NOMO-1 (cell line): Measurements from ENCODE around the gene KIFC3.
A peak's percentile ranks its signal among the peaks of the same experiment; 100 is the strongest.
"Not testable (repeated sequence)": the region's sequence is repeated elsewhere in the genome, so short reads cannot be mapped to it uniquely, and the experiment has no call there.

Experiments
- DNase-seq, 2 experiments: peaks; one replicate each; lab custom pipeline; 2025; ENCODE audit not compliant: unreplicated experiment in 2 of 2; lab: John Stamatoyannopoulos, UW

KIFC3 gene

GRCh38 chr16:57743458-57743857 is 58.8 kb downstream of the KIFC3 start:
- no peak for DNase-seq

GRCh38 chr16:57742543-57742942 is 59.7 kb downstream of the KIFC3 start:
- no peak for DNase-seq

DNA sequence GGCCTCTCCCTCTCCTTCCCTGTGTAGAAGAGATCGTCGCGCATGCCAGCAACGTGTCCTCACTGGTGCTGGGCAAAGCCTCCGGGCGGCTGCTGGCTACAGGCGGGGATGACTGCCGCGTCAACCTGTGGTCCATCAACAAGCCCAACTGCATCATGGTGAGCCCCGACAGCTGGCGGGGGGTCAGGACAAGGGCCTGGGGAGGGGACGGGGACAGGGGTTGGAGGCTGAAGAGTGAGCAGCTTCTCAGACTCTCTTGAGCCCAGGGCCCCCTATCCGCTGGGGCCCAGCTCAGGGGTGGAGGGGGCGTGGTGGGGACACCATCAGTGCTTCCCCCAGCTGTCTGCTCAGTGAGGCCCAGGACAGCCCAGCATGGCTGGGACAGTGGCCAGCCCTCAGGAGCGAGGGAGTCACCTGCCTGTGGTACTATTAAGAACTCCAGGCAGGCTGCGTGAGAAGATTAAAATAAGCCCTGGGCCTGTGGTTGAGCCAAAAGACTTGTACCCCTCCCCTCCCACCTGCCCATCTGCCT is 60.6 kb downstream of the KIFC3 start:
- no peak for DNase-seq

DNA sequence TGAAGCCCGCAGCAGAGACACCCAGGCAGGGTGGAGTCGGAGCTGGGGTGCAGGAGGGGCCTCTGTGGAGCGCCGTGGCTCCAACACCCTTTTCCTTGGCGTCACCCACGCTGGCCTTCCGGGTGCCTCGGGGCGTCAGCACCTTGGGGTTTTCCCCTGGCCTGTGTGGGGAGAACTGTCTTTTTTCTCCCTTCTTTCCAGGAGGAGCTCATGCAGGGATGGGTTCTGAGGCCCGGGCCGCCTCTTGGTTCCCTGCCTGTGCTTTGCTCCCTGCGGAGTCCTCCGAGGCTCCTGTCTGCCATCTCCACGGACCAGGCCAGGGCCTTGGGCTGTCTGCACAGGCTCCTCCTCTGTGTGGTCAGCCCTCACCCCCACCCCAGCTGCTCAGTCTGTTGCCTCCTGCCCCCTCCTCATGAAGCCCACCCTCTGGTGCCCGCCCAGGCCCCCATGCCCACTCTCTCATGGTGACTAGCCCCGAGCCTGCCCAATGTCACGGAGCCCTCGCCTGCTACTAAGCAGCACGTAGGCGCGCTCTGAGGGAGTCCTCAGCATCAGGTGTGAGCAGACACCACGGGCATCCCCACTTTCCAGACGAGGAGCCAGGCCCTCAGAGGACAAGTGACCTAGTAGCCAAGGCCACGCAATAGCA is 61.7 kb downstream of the KIFC3 start:
- DNase-seq: no peak

- DNase-seq: no peak
These were observed 62.4 kb downstream of the KIFC3 start for GRCh38 chr16:57739756-57740422.

GRCh38 chr16:57738844-57739243 is 63.4 kb downstream of the KIFC3 start:
- DNase-seq: no peak

GRCh38 chr16:57736419-57737351 is 65.6 kb downstream of the KIFC3 start:
- peak; percentile 25 to 29 for DNase-seq

DNA sequence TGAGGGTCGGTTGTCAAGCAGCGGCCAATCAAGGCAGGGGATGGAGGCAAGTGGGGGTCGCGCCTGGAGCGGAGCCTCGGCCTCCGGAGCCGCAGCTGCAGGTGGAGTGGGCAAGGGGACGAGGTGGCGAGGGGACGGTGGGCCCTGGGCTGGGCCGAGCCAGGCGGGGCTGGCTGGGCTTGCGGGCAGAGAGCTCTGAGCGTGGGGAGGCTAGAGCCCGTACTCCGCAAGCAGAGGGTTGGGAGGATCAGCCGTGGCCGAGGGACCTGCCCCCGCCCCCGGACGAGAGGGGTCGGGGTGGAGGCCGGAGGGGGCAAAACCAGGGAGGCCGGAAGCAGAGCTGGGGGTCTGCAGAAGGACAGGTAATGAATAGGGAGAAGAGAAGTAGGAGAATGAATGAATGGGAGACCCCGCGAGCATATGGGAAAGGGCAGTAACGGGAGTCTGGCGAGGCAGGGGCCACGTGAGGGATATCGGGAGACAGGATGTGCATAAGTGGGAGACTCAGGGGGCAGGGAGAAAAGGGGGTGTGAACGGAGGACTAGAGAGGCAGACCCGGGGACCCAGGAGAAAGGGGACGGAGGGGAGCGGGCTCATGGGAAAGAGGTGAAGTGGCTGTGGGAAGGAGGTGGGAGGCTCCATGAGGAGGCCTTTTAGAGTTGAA is 66.4 kb downstream of the KIFC3 start, which contains the start of gene KATNB1:
Gene KATNB1 (plus strand): TSS at position 16 of the 664 bp plus-strand sequence. CDS start 1,474 bp downstream, outside the sequence.
- DNase-seq: no peak

GRCh38 chr16:57734925-57735754 is 67.2 kb downstream of the KIFC3 start:
- DNase-seq: peak; percentile 99 to 100

DNA sequence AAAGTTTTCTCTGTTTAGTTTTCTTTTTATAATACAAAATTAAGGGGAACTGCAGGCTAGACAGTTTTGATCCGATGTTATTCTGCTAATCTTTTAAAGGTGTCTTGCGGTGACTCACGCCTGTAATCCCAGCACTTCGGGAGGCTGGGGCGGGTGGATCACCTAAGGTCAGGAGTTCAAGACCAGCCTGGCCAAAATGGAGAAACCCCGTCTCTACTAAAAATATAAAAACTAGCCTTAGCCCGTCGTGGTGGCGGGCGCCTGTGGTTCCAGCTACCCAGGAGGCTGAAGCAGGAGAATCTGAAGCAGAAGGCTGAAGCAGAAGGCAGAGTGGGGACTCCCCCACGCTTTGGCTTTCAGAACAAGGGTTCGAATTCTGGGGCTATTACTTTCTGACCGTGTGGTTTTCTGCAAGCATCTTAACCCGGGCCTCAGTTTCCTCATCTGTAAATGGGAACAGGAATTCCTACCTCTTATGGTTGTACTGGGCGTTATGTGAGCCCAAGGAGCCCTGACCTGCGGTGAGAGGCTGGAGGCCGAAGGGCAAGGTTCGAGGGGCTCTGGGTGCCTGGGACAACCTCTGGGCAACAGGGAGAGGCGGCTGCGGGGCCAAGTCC is 67.9 kb downstream of the KIFC3 start:
- no peak for DNase-seq

- DNase-seq: no peak
These were observed 69.6 kb downstream of the KIFC3 start for GRCh38 chr16:57732714-57733113.

DNA sequence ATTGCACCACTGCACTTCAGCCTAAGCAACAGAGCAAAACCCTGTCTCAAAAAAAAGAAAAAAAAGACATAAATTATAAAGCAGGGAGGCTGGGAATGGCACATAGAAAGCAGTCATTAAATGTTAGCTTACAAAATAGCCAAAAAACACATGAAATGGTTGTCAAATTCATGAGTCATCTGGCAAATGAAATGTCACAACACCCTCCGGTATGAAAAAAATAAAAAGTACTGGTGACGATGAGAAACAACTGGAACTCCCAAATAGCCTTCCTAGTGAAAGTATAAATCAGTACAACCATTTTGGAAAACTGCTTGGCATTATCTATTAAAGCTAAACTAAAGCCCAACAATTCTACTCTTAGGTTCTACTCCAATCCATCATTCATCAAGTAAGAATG is 70.3 kb downstream of the KIFC3 start:
- peak; percentile 13 to 64 for DNase-seq

- DNase-seq: no peak
These were observed 71.2 kb downstream of the KIFC3 start for GRCh38 chr16:57730771-57731730.

- DNase-seq: not testable (repeated sequence)
These were observed 72.4 kb downstream of the KIFC3 start for GRCh38 chr16:57729852-57730251.

- DNase-seq: no peak
These were observed 73.2 kb downstream of the KIFC3 start for GRCh38 chr16:57729182-57729484.

- no peak for DNase-seq
These were observed 73.7 kb downstream of the KIFC3 start for GRCh38 chr16:57728336-57729181.

DNA sequence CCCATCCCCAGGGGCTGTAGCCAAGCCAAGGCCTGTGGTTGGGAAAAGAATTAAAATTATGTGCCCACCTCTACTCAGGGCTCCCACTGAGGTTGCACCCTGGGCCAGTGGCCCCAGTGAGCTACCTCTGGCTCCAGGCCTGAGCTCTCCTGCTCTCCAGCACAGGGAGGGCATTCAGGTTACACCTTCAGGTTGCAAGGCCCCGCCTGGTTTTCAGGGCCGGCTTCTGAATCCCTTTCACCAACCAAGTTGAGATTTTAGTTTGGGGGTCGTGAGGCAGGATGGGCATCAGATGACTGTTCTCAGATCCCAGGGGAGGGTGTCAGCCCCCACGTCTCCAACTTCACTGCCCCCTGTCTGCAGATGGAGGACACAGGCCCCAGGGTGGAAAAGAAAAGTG is 74.7 kb downstream of the KIFC3 start:
- DNase-seq: no peak
